HCT116 (cell line): ENCODE results near the gene ZNF367. TPM values are rescaled to one million over a fixed set of nuclear protein-coding genes. Genes with fewer than 3 reads are reported as not detected.

Source experiments
- ATAC-seq: fragments of 200-7000 bp; cut with Tn5 transposase; 2 replicates; pipeline ENCODE4 v1.9.1; 2020; ENCODE audit warnings: mild to moderate bottlenecking, moderate library complexity
- BruUV-seq: library from RNA; stranded (reverse); fragments of 400-500 nt; replicated peaks from 2 replicates; lab custom pipeline; 2021; lab: Mats Ljungman, UMichigan
- CTCF ChIA-PET: fragments of 300-600 bp; sonication (Branson Sonifier 250); formaldehyde crosslinking; loops from one replicate; lab custom pipeline; 2021; ENCODE audit warnings: antibody characterized with exemption; lab: Charles Lee
- POLR2A ChIA-PET: fragments of 300-600, 350-600 bp; sonication (Branson Sonifier 250); formaldehyde crosslinking; loops from one replicate; lab custom pipeline; 2021; ENCODE audit warnings: antibody characterized with exemption; lab: Charles Lee
- RAD21 ChIA-PET, 2 experiments: fragments of 300-600 bp; sonication (Branson Sonifier 250); formaldehyde crosslinking; loops; one replicate each; lab custom pipeline; 2023; ENCODE audit warnings: low total read pairs in 2 of 2; ENCODE audit not compliant: uncharacterized antibody in 2 of 2, unreplicated experiment in 2 of 2, low non-redundant PET in 1 of 2; lab: Charles Lee
- DNase-seq: peaks from one replicate; pipeline ENCODE4 v3.0.0-alpha.2; 2010; ENCODE audit warnings: low read depth, low spot score
- H2AFZ ChIP-seq: fragments of 200-600 bp; shearing (Covaris generic), sonication (generic); 2 replicates; pipeline ENCODE4 v1.6.1; 2017; ENCODE audit warnings: low read depth, mixed run types, mixed read lengths, antibody characterized with exemption, low read length; ENCODE audit not compliant: poor library complexity, severe bottlenecking
- H3K27ac ChIP-seq: 2 replicates; pipeline ENCODE4 v1.5.1; 2012; ENCODE audit warnings: low read depth, low read length
- H3K27me3 ChIP-seq: fragments of 200-600 bp; sonication (generic); 2 replicates; pipeline ENCODE4 v1.6.1; 2016; ENCODE audit warnings: mixed run types, low read length, mixed read lengths; ENCODE audit not compliant: insufficient read depth
- H3K36me3 ChIP-seq, 2 experiments: fragments of 200-500 bp in 1 of 2; fragments of 200-600 bp in 1 of 2; sonication (Bioruptor generic) in 1 of 2; sonication (generic) in 1 of 2; 2 replicates each; pipeline versions ENCODE4 v1.5.1 to v1.6.1; 2014 to 2016; ENCODE audit warnings: low read length in 2 of 2, inconsistent platforms in 1 of 2, mixed read lengths in 1 of 2, mixed run types in 1 of 2; ENCODE audit not compliant: insufficient read depth in 2 of 2, control insufficient read depth in 1 of 2
- H3K4me1 ChIP-seq, 2 experiments: fragments of 200-600 bp in 1 of 2; sonication (generic) in 1 of 2; 2 replicates each; pipeline versions ENCODE4 v1.5.1 to v1.6.1; 2012 to 2017; ENCODE audit warnings: low read length in 2 of 2, inconsistent platforms in 1 of 2, mild to moderate bottlenecking in 1 of 2, mixed read lengths in 1 of 2, mixed run types in 1 of 2, moderate library complexity in 1 of 2; ENCODE audit not compliant: insufficient read depth in 2 of 2, control insufficient read depth in 1 of 2
- H3K4me2 ChIP-seq: fragments of 200-600 bp; sonication (generic); 2 replicates; pipeline ENCODE4 v1.6.1; 2017; ENCODE audit warnings: mixed run types, low read length, mixed read lengths
- H3K4me3 ChIP-seq, 2 experiments: fragments of 200-600 bp in 1 of 2; sonication (generic) in 1 of 2; replicated peaks in 1 of 2; 2 replicates each; pipeline ENCODE4 v1.5.1; 2011 to 2016; ENCODE audit warnings: low read length in 2 of 2, control low read depth in 1 of 2, low read depth in 1 of 2, mild to moderate bottlenecking in 1 of 2, mixed read lengths in 1 of 2, mixed run types in 1 of 2
- H3K79me2 ChIP-seq: fragments of 200-600 bp; sonication (generic); 2 replicates; pipeline ENCODE4 v1.6.1; 2017; ENCODE audit warnings: mild to moderate bottlenecking, mixed run types, low read length, moderate library complexity, mixed read lengths; ENCODE audit not compliant: insufficient read depth
- H3K9ac ChIP-seq: fragments of 200-600 bp; sonication (generic); 2 replicates; pipeline ENCODE4 v1.6.1; 2016; ENCODE audit warnings: low read length, mixed read lengths
- H3K9me2 ChIP-seq: fragments of 200-600 bp; sonication (generic), shearing (Covaris generic); 2 replicates; pipeline ENCODE4 v1.6.1; 2017; ENCODE audit warnings: mixed run types, mild to moderate bottlenecking, moderate library complexity; ENCODE audit not compliant: insufficient read depth
- H3K9me3 ChIP-seq, 2 experiments: fragments of 200-500 bp in 1 of 2; fragments of 200-600 bp in 1 of 2; sonication (Bioruptor generic) in 1 of 2; sonication (generic) in 1 of 2; 2 replicates each; pipeline ENCODE4 v1.6.1; 2014 to 2017; ENCODE audit warnings: low read length in 2 of 2, mixed read lengths in 2 of 2, inconsistent platforms in 1 of 2, low read depth in 1 of 2, mild to moderate bottlenecking in 1 of 2, mixed run types in 1 of 2, moderate library complexity in 1 of 2; ENCODE audit not compliant: control insufficient read depth in 1 of 2, insufficient read depth in 1 of 2
- H4K20me1 ChIP-seq: fragments of 200-600 bp; sonication (generic), shearing (Covaris generic); 2 replicates; pipeline ENCODE4 v1.6.1; 2017; ENCODE audit warnings: mixed run types, mild to moderate bottlenecking, moderate library complexity; ENCODE audit not compliant: insufficient read depth
- CEBPB ChIP-seq: IDR thresholded peaks from 2 replicates; pipeline ENCODE4 v1.6.1; 2012; ENCODE audit warnings: low read depth
- EZH2 ChIP-seq: fragments of 200-600 bp; sonication (generic); IDR thresholded peaks from 2 replicates; pipeline ENCODE4 v1.6.1; 2017; ENCODE audit warnings: antibody characterized with exemption, mixed run types
- EZH2phosphoT487 ChIP-seq: fragments of 200-600 bp; IDR thresholded peaks from 2 replicates; pipeline ENCODE4 v1.6.1; 2018; ENCODE audit warnings: antibody characterized with exemption, borderline replicate concordance
- MAX ChIP-seq: IDR thresholded peaks from 2 replicates; pipeline ENCODE4 v1.6.1; 2012
- POLR2A ChIP-seq: IDR thresholded peaks from 2 replicates; pipeline ENCODE4 v1.7.0; 2011; ENCODE audit warnings: borderline replicate concordance; ENCODE audit not compliant: insufficient read depth, insufficient read length; ENCODE audit errors: extremely low read depth
- POLR2AphosphoS5 ChIP-seq: IDR thresholded peaks from 2 replicates; pipeline ENCODE4 v1.6.1; 2011; ENCODE audit warnings: mild to moderate bottlenecking, low read depth, low read length, moderate library complexity
- RAD21 ChIP-seq: IDR thresholded peaks from 2 replicates; pipeline ENCODE4 v1.6.1; 2012; ENCODE audit warnings: low read depth, mild to moderate bottlenecking
- SIN3A ChIP-seq: IDR thresholded peaks from 2 replicates; pipeline ENCODE4 v1.6.1; 2012; ENCODE audit warnings: low read depth
- SP1 ChIP-seq: IDR thresholded peaks from 2 replicates; pipeline ENCODE4 v1.6.1; 2012; ENCODE audit warnings: low read depth
- TCF7L2 ChIP-seq: IDR thresholded peaks from 2 replicates; pipeline ENCODE4 v1.7.0; 2011; ENCODE audit warnings: borderline replicate concordance, inconsistent platforms; ENCODE audit not compliant: insufficient read depth, insufficient read length; ENCODE audit errors: extremely low read depth
- YY1 ChIP-seq: IDR thresholded peaks from 2 replicates; pipeline ENCODE4 v1.6.1; 2011; ENCODE audit warnings: low read length, low read depth, moderate library complexity, mild to moderate bottlenecking; ENCODE audit not compliant: insufficient replicate concordance; ENCODE audit errors: extremely low read depth
- ZFX ChIP-seq: fragments of 450-650 bp; IDR thresholded peaks from 2 replicates; pipeline ENCODE4 v1.6.1; 2017
- intact Hi-C: fragments of 100-400 bp; cut with micrococcal nuclease; formaldehyde crosslinking; loops from 2 replicates; pipeline ENCODE4 v1.10.0; 2022
- total RNA-seq: library from RNA; stranded (reverse); gene quantifications from one replicate; pipeline ENCODE4 v1.2.1, GENCODE V29; 2021; ENCODE audit not compliant: unreplicated experiment

Gene ZNF367
- total RNA-seq, 1 experiment from 2014 or later: 18.1 TPM

GRCh38 chr9:96391021-96391765 is 27.0 kb downstream of the ZNF367 start:
- ATAC-seq (no peak), DNase-seq (no peak)
- RAD21 ChIA-PET: no interaction called here
- Histone ChIP-seq H3K27ac (no peak overlapping the region), H4K20me1 (no peaks in the 10 kb centered on the region), H3K27me3 (no peaks in the 10 kb centered on the region), H3K4me2 (no peak overlapping the region), H3K9ac (no peak overlapping the region), H3K9me3 (no peaks in the 10 kb centered on the region), H2AFZ (no peak overlapping the region), H3K9me2 (no peaks in the 10 kb centered on the region), H3K4me1 (no peaks in the 10 kb centered on the region), H3K4me3 (no peak overlapping the region), H3K36me3 (peaks cover 19 to 39% of the 10 kb centered on the region in 2 experiments; a peak in 3 of 4 replicates), H3K79me2 (peaks cover 19% of the 10 kb centered on the region)
- intact Hi-C loops: no loop called here
- TF ChIP-seq EZH2phosphoT487: no peak
- no peak for TF ChIP-seq POLR2AphosphoS5
- no peak for TF ChIP-seq ZFX
- no peak for TF ChIP-seq SIN3A
- no peak for TF ChIP-seq CEBPB
- TF ChIP-seq EZH2: no peak
- CTCF ChIA-PET: interaction anchor here (0.7 kb wide), 2 partner anchors 53 to 301 kb away, joined by 3 read pairs; no protein-coding TSS in a partner anchor
- POLR2A ChIA-PET: interaction anchor here (0.6 kb wide), 1 partner anchor 428 kb away, joined by 4 read pairs; no protein-coding TSS in a partner anchor
- no TSS peak for BruUV-seq

- POLR2A ChIA-PET: no interaction called here
- intact Hi-C loops: no loop called here
- H3K36me3 ChIP-seq: peaks cover 16 to 35% of the 10 kb centered on the region in 2 experiments; a peak in 3 of 4 replicates
Measured at GRCh38 chr9:96388144-96388543, 30.0 kb downstream of the ZNF367 start.

More at GRCh38 chr9:96388144-96388543, 30.0 kb downstream of the ZNF367 start:
- H3K4me2 ChIP-seq: no peak overlapping the region
- ChIA-PET RAD21 (no interaction called here), CTCF (no interaction called here)
- no peak overlapping the region for H3K9ac ChIP-seq
- H3K4me1 ChIP-seq: peaks cover 5 to 12% of the 10 kb centered on the region in 2 experiments; a peak in 3 of 4 replicates
- no peak for DNase-seq
- no peak overlapping the region for H2AFZ ChIP-seq
- no peak overlapping the region for H3K27ac ChIP-seq
- no peaks in the 10 kb centered on the region for H4K20me1 ChIP-seq
- H3K79me2 ChIP-seq: 0 out of 2 replicates have a peak, but pooled peaks cover 4% of the 10 kb centered on the region
- no peaks in the 10 kb centered on the region for H3K9me3 ChIP-seq
- no peaks in the 10 kb centered on the region for H3K27me3 ChIP-seq
- no peak for ATAC-seq
- no TSS peak for BruUV-seq
- no peak overlapping the region for H3K4me3 ChIP-seq
- H3K9me2 ChIP-seq: no peaks in the 10 kb centered on the region
- TF ChIP-seq YY1 (no peak), MAX (no peak), POLR2A (no peak), SP1 (no peak), POLR2AphosphoS5 (no peak), TCF7L2 (no peak), EZH2phosphoT487 (no peak), RAD21 (no peak)
